GM13976 (cell line): ENCODE data around the gene FNDC3B.

Experiments used
- DNase-seq: peaks from one replicate; pipeline ENCODE4 v3.0.0; 2012; ENCODE audit warnings: low spot score
- in situ Hi-C: fragments of 300-500 bp; cut with MboI; formaldehyde crosslinking; loops from one replicate; pipeline ENCODE4 v1.12.0; 2022; ENCODE audit warnings: low sequenced_read_pairs, mixed read lengths, inconsistent platforms; ENCODE audit not compliant: unreplicated experiment
- TF ChIP-seq, protein P1 (sequence below): IDR thresholded peaks from 2 replicates; pipeline ENCODE4 v1.5.1; 2012; ENCODE audit warnings: borderline replicate concordance, mild to moderate bottlenecking; ENCODE audit not compliant: insufficient read depth; ENCODE audit errors: extremely low read depth, missing control alignments, control extremely low read depth

FNDC3B gene

GRCh38 chr3:172076212-172076611 lies 36.8 kb downstream of the FNDC3B start:
- DNase-seq, result no peak
- TF ChIP-seq, protein P1, sequence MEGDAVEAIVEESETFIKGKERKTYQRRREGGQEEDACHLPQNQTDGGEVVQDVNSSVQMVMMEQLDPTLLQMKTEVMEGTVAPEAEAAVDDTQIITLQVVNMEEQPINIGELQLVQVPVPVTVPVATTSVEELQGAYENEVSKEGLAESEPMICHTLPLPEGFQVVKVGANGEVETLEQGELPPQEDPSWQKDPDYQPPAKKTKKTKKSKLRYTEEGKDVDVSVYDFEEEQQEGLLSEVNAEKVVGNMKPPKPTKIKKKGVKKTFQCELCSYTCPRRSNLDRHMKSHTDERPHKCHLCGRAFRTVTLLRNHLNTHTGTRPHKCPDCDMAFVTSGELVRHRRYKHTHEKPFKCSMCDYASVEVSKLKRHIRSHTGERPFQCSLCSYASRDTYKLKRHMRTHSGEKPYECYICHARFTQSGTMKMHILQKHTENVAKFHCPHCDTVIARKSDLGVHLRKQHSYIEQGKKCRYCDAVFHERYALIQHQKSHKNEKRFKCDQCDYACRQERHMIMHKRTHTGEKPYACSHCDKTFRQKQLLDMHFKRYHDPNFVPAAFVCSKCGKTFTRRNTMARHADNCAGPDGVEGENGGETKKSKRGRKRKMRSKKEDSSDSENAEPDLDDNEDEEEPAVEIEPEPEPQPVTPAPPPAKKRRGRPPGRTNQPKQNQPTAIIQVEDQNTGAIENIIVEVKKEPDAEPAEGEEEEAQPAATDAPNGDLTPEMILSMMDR, result no peak
- in situ Hi-C loops, result no loop called here

DNA sequence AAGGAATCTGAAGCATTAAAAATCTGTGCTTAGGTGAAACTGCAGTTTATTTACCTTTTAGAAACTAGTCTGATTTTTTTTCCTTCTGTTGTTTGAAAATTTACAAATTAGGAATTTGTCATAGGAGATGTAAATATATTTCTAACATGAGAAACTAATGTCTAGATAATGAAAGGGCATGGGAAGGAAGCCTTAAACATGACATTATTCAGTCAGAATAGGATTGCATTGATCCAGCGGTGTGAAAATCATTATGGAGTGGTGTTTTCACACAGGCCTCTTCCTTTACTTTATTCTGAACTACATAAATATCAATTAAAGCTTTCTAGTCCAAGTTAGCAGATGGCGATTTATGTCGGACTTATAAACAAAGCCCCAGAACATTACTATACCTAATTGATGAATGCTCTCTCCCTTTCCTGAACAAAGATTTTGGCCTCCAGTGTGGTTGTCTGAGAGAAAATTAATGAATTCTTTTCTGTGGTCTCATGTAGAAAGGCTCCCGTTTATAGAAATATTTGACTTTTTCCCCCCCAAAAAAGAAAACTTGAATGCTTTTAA lies 37.9 kb downstream of the FNDC3B start:
- no peak for DNase-seq
- in situ Hi-C loops, result no loop called here
- TF ChIP-seq, protein P1, result no peak

DNA sequence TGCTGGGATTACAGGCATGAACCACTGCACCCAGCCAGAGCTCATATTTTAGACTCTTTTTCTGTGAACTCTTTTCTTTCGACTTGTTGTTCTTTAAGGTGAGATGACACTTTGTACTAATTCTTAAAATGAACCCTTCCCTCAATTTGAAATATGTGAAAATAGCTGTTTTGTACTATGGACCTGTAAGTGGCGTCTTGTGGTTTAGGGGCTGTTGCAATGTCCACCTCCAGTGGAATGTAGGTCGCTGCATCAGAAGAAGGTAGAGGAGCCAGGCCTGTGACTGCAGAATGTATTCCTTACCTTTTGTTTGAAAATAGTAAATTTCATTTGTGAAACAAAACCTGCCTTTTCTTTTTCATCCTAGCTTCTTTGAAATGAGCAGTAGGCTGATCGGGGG lies 38.9 kb downstream of the FNDC3B start:
- TF ChIP-seq, protein P1, result no peak
- DNase-seq, result no peak
- in situ Hi-C loops, result no loop called here

DNA sequence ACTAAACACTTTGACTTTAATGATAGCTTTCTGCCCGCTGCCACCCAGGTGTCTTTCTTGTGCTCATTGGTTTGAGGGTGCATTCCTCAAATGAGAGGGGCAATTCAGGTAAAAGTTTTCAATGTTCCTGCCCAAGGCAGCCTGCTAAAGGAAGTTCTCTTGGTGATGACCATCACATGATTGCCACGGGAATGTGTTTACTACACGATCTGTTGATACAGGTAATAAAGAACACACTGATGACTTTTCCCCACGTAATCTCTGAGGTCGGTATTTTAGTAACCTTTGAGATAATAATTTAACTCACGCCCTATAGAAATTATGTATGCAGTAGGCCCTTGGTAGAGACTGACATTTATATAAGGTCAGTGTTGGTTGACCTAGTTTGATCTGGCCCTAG lies 39.3 kb downstream of the FNDC3B start:
- TF ChIP-seq, protein P1, result no peak
- in situ Hi-C loops, result no loop called here
- no peak for DNase-seq

- TF ChIP-seq, protein P1, result no peak
- DNase-seq, result no peak
- in situ Hi-C loops, result no loop called here
These were observed 40.1 kb downstream of the FNDC3B start for GRCh38 chr3:172079326-172079976.

DNA sequence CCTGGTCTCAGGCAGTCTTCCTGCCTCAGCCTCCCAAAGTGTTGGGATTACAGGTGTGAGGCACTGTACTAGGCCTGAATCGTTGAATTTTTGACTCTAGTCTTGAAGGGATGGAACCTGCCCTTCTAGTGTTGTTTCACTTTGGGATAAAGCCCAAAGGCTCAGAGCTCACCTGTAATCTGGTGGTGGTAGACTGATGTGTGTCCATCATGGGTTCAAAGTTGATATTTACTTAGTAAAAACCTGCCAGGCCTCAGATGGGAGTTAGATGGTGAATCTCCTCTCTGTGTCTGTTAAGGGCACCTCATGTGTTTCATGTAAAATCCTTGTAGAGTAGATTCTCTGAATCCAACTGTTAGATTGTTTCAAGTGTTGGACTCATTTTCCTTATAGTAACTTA lies 41.1 kb downstream of the FNDC3B start:
- in situ Hi-C loops, result no loop called here
- TF ChIP-seq, protein P1, result no peak
- no peak for DNase-seq
